Activated CD4-positive, CD25-positive, alpha-beta regulatory T cell treated with anti-CD3 and anti-CD28 coated beads, Interleukin-2, amount 50 U/mL, for 24 hours (primary cell): Measurements from ENCODE around the gene ELK1.
"Not testable (repeated sequence)": the region's sequence is repeated elsewhere in the genome, so short reads cannot be mapped to it uniquely, and the experiment has no call there.

Experiments used
- ATAC-seq, 2 donors: fragments of 150-1000 bp; cut with Tn5 transposase; one replicate each; pipeline ENCODE4 v1.10.0; 2021; ENCODE audit warnings: mild to moderate bottlenecking in 1 of 2, moderate library complexity in 1 of 2

Gene ELK1

GRCh38 chrX:47650164-47651042, at the start of gene ELK1:
TSS of gene ELK1 (minus strand) at chrX:47650563. CDS start at chrX:47641441, 9,122 bp downstream.
- ATAC-seq = peak; percentile 93 to 95

- ATAC-seq = no peak
Measured at GRCh38 chrX:47697181-47697580, 46.8 kb upstream of the ELK1 start.

- ATAC-seq = no peak
Measured at GRCh38 chrX:47690175-47690574, 39.8 kb upstream of the ELK1 start.

- no peak for ATAC-seq
Measured at GRCh38 chrX:47687263-47687662, 36.9 kb upstream of the ELK1 start.

GRCh38 chrX:47683829-47684205, 33.5 kb upstream of the ELK1 start:
- no peak for ATAC-seq

- no peak for ATAC-seq
Measured at GRCh38 chrX:47683184-47683828, 32.9 kb upstream of the ELK1 start.

- not testable (repeated sequence) for ATAC-seq
Measured at GRCh38 chrX:47675959-47676859, 25.8 kb upstream of the ELK1 start.

GRCh38 chrX:47674776-47675175, 24.4 kb upstream of the ELK1 start:
- no peak for ATAC-seq

- ATAC-seq = not testable (repeated sequence)
Measured at GRCh38 chrX:47665797-47666196, 15.4 kb upstream of the ELK1 start.

- ATAC-seq = no peak
Measured at GRCh38 chrX:47664737-47665136, 14.4 kb upstream of the ELK1 start.

- peak in 1 of 2 donors; percentile 15 for ATAC-seq
Measured at GRCh38 chrX:47662144-47662657, 11.8 kb upstream of the ELK1 start.

- no peak for ATAC-seq
Measured at GRCh38 chrX:47661539-47661938, 11.2 kb upstream of the ELK1 start.

- ATAC-seq = no peak
Measured at GRCh38 chrX:47659421-47659726, 9.0 kb upstream of the ELK1 start.

GRCh38 chrX:47658684-47659420, 8.5 kb upstream of the ELK1 start, which contains the start of gene UXT:
TSS of gene UXT (minus strand) at chrX:47659180. CDS start at chrX:47658927, 253 bp downstream.
- peak; percentile 81 to 85 for ATAC-seq

- ATAC-seq = no peak
Measured at GRCh38 chrX:47658301-47658683, 7.9 kb upstream of the ELK1 start.

- no peak for ATAC-seq
Measured at GRCh38 chrX:47651043-47651905, 911 bp upstream of the ELK1 start.

GRCh38 chrX:47649781-47650163, 591 bp downstream of the ELK1 start:
- no peak for ATAC-seq

- no peak for ATAC-seq
Measured at GRCh38 chrX:47649271-47649670, 1.1 kb downstream of the ELK1 start.

GRCh38 chrX:47648376-47648775, 2.0 kb downstream of the ELK1 start:
- ATAC-seq = no peak

- no peak for ATAC-seq
Measured at GRCh38 chrX:47646636-47647035, 3.7 kb downstream of the ELK1 start.

- no peak for ATAC-seq
Measured at GRCh38 chrX:47645530-47645929, 4.8 kb downstream of the ELK1 start.
